Measurements from ENCODE around the gene ZNF700.
"Not testable (repeated sequence)": the region's sequence is repeated elsewhere in the genome, so short reads cannot be mapped to it uniquely, and the experiment has no call there.

ZNF700 gene

DNA sequence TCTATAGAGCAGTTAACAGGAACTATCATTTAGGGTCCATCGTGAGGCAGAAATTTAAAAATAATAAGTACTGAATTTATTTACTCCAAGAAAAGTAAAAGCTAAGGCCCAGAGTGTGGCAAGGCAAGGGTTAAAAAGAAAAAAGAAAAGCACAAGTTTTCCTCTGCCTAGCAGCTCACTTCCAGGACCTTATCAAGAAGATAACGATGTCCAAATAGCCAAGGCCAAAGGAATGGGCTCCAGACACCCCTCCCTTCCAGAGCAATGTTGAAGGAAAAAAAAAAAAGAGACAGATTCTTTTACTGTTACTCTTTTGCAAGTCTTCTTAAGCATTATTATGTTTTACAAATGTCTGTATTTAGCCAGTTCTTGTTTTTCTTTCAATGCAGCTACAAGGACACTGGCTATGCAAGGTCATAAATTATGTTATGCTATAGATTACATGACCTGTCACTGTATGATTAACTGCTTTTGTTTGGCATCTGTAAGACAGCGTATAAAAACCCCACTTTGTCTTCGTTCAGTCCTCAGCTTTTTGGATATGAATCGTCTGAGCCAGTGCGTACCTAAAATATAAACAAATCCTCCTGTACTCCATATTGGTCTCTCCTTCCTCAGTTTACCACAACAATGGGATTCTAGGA, 2.9 kb upstream of the ZNF700 start:
- H3K4me2 ChIP-seq: no peak overlapping the region
- H3K36me3 ChIP-seq (ENCODE audit: insufficient read depth): no peaks in the 10 kb centered on the region
- H3K4me3 ChIP-seq (IDR thresholded peaks at IDR 0.05; ENCODE audit: insufficient read depth, low read depth, low read length): no peak overlapping the region
- no peaks in the 10 kb centered on the region for H3K27me3 ChIP-seq (ENCODE audit: insufficient read depth, low read depth)
- H3K79me2 ChIP-seq (ENCODE audit: insufficient read depth, low read depth): peaks cover 18% of the 10 kb centered on the region; the same call in 1 of the 2 replicates
- no peaks in the 10 kb centered on the region for H3K4me1 ChIP-seq (ENCODE audit: low read depth, poor library complexity, severe bottlenecking)
- H2AFZ ChIP-seq (ENCODE audit: low read depth): no peak overlapping the region
- H3K9ac ChIP-seq: no peak overlapping the region
- no peaks in the 10 kb centered on the region for H4K20me1 ChIP-seq (ENCODE audit: insufficient read depth)
- no peak overlapping the region for H3K27ac ChIP-seq
- TF ChIP-seq, protein P1, sequence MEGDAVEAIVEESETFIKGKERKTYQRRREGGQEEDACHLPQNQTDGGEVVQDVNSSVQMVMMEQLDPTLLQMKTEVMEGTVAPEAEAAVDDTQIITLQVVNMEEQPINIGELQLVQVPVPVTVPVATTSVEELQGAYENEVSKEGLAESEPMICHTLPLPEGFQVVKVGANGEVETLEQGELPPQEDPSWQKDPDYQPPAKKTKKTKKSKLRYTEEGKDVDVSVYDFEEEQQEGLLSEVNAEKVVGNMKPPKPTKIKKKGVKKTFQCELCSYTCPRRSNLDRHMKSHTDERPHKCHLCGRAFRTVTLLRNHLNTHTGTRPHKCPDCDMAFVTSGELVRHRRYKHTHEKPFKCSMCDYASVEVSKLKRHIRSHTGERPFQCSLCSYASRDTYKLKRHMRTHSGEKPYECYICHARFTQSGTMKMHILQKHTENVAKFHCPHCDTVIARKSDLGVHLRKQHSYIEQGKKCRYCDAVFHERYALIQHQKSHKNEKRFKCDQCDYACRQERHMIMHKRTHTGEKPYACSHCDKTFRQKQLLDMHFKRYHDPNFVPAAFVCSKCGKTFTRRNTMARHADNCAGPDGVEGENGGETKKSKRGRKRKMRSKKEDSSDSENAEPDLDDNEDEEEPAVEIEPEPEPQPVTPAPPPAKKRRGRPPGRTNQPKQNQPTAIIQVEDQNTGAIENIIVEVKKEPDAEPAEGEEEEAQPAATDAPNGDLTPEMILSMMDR (conservative IDR thresholded peaks at IDR 0.05; ENCODE audit: low read depth, low read length): no peak

DNA sequence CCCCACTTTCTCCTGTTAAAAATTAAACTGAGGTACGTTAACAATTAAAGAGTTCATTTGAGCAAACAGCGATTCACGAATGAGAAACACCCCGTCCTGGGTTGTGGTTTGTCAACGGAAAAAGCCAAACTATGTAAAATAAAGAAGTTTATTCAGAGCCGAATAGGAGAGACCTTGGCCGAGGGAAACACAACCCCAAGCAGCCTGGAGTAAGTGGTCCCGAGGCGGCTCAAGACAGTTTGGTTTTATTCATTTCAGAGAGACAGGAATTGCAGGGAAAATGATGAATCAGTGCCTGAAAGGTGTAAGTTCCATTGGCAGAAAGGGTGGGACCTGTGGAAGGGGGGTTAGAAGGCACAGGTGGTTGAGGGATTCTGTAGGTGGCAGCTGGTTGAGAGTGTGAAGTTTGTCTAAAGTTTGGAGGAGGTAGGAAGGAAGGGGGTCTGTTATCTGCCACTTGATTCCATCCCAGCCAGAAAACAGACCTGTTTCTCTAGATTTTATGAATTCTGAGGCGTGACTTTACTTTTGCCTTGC, 812 bp downstream of the ZNF700 start:
- H3K27ac ChIP-seq: peak overlapping the region; percentile 87
- H3K79me2 ChIP-seq (ENCODE audit: insufficient read depth, low read depth): peaks cover 29% of the 10 kb centered on the region; the same call in 1 of the 2 replicates
- not testable (repeated sequence) for H3K4me1 ChIP-seq (ENCODE audit: low read depth, poor library complexity, severe bottlenecking); H3K27me3 ChIP-seq (ENCODE audit: insufficient read depth, low read depth); H3K36me3 ChIP-seq (ENCODE audit: insufficient read depth); H3K4me3 ChIP-seq (IDR thresholded peaks at IDR 0.05; ENCODE audit: insufficient read depth, low read depth, low read length); H4K20me1 ChIP-seq (ENCODE audit: insufficient read depth)
- H3K9ac ChIP-seq: peak overlapping the region; percentile 92
- peak overlapping the region; percentile 76 for H2AFZ ChIP-seq (ENCODE audit: low read depth)
- H3K4me2 ChIP-seq: peak overlapping the region; percentile 93

DNA sequence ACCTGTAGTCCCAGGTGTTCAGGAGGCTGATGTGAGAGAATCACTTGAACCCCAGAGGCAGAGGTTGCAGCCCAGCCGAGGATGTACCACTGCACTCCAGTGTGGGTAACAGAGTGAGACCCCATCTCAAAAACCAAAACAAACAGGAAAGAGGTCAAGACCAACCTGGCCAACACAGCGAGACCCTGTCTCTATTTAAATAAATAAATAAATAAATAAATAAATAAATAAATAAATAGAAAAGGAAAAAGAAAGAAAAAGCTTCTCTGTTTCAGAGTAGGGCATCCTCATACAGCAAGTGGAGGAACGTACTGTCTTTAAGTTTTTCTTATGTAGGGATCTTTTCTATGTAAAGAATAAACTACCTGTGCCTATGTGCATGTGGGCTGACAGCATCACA, 2.3 kb downstream of the ZNF700 start:
- Histone ChIP-seq H3K27me3 (ENCODE audit: insufficient read depth, low read depth) (no peaks in the 10 kb centered on the region), H3K4me3 (IDR thresholded peaks at IDR 0.05; ENCODE audit: insufficient read depth, low read depth, low read length) (no peak overlapping the region), H4K20me1 (ENCODE audit: insufficient read depth) (no peaks in the 10 kb centered on the region), H3K79me2 (ENCODE audit: insufficient read depth, low read depth) (peaks cover 29% of the 10 kb centered on the region; the same call in 1 of the 2 replicates), H3K27ac (no peak overlapping the region), H3K36me3 (ENCODE audit: insufficient read depth) (no peaks in the 10 kb centered on the region), H2AFZ (ENCODE audit: low read depth) (no peak overlapping the region), H3K4me1 (ENCODE audit: low read depth, poor library complexity, severe bottlenecking) (no peaks in the 10 kb centered on the region), H3K9ac (no peak overlapping the region), H3K4me2 (no peak overlapping the region)
- TF ChIP-seq, protein P1 (conservative IDR thresholded peaks at IDR 0.05; ENCODE audit: low read depth, low read length): no peak

DNA sequence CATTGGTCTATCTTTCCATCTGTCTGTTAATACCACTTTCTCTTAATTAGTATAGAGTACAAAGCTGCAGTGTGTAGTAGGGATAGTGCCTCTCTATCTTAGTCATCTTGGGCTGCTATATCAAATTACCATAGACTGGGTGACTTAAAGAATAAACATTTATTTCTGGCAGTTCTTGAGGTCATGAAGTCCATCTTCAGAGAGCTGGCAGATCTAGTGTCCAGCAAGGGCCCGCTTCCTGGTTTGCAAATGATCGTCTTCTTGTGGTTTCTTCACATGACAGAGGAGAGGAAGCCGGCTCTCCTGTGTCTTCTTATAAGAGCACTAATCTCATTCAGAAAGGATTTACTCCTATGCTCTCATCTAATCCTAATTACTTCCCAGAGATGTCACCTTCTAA, 6.1 kb downstream of the ZNF700 start:
- H3K36me3 ChIP-seq (ENCODE audit: insufficient read depth): no peaks in the 10 kb centered on the region

More for the DNA sequence above, 6.1 kb downstream of the ZNF700 start:
- Histone ChIP-seq H3K4me1 (ENCODE audit: low read depth, poor library complexity, severe bottlenecking) (no peaks in the 10 kb centered on the region), H3K79me2 (ENCODE audit: insufficient read depth, low read depth) (peaks cover 38% of the 10 kb centered on the region), H3K27me3 (ENCODE audit: insufficient read depth, low read depth) (no peaks in the 10 kb centered on the region), H3K4me2 (no peak overlapping the region), H3K4me3 (IDR thresholded peaks at IDR 0.05; ENCODE audit: insufficient read depth, low read depth, low read length) (no peak overlapping the region), H3K27ac (no peak overlapping the region), H2AFZ (ENCODE audit: low read depth) (no peak overlapping the region), H3K9ac (no peak overlapping the region), H4K20me1 (ENCODE audit: insufficient read depth) (no peaks in the 10 kb centered on the region)
- TF ChIP-seq, protein P1 (conservative IDR thresholded peaks at IDR 0.05; ENCODE audit: low read depth, low read length): no peak
